ENCODE data around the gene PI4KA.
"Not testable (repeated sequence)": the region's sequence is repeated elsewhere in the genome, so short reads cannot be mapped to it uniquely, and the experiment has no call there.

The PI4KA gene

GRCh38 chr22:20844055-20845037 lies 14.3 kb downstream of the PI4KA start:
- Histone ChIP-seq H3K9ac (ENCODE audit: low read depth, low read length) (no peak overlapping the region), H3K9me3 (ENCODE audit: control insufficient read depth, insufficient read depth, low read length) (no peaks in the 10 kb centered on the region), H3K4me1 (ENCODE audit: insufficient read depth, low read length) (peaks cover 10% of the 10 kb centered on the region), H3K36me3 (ENCODE audit: insufficient read depth, low read length) (no peaks in the 10 kb centered on the region)

- H3K9me3 ChIP-seq (ENCODE audit: control insufficient read depth, insufficient read depth, low read length): no peaks in the 10 kb centered on the region
- no peak overlapping the region for H3K9ac ChIP-seq (ENCODE audit: low read depth, low read length)
- no peaks in the 10 kb centered on the region for H3K36me3 ChIP-seq (ENCODE audit: insufficient read depth, low read length)
- H3K4me1 ChIP-seq (ENCODE audit: insufficient read depth, low read length): peaks cover 10% of the 10 kb centered on the region
Observed at GRCh38 chr22:20843501-20843900, 15.1 kb downstream of the PI4KA start.

GRCh38 chr22:20840646-20841371 lies 17.8 kb downstream of the PI4KA start:
- H3K9ac ChIP-seq (ENCODE audit: low read depth, low read length): no peak overlapping the region
- H3K36me3 ChIP-seq (ENCODE audit: insufficient read depth, low read length): no peaks in the 10 kb centered on the region
- H3K9me3 ChIP-seq (ENCODE audit: control insufficient read depth, insufficient read depth, low read length): no peaks in the 10 kb centered on the region
- peaks cover 10% of the 10 kb centered on the region for H3K4me1 ChIP-seq (ENCODE audit: insufficient read depth, low read length)

- Histone ChIP-seq H3K4me1 (ENCODE audit: insufficient read depth, low read length) (peaks cover 10% of the 10 kb centered on the region), H3K9ac (ENCODE audit: low read depth, low read length) (no peak overlapping the region), H3K36me3 (ENCODE audit: insufficient read depth, low read length) (no peaks in the 10 kb centered on the region), H3K9me3 (ENCODE audit: control insufficient read depth, insufficient read depth, low read length) (no peaks in the 10 kb centered on the region)
Observed at GRCh38 chr22:20839837-20840645, 18.6 kb downstream of the PI4KA start.

- not testable (repeated sequence) for H3K9ac ChIP-seq (ENCODE audit: low read depth, low read length); H3K36me3 ChIP-seq (ENCODE audit: insufficient read depth, low read length); H3K4me1 ChIP-seq (ENCODE audit: insufficient read depth, low read length); H3K9me3 ChIP-seq (ENCODE audit: control insufficient read depth, insufficient read depth, low read length)
Observed at GRCh38 chr22:20839354-20839753, 19.3 kb downstream of the PI4KA start.

GRCh38 chr22:20836987-20837823 lies 21.4 kb downstream of the PI4KA start:
- Histone ChIP-seq H3K36me3 (ENCODE audit: insufficient read depth, low read length) (no peaks in the 10 kb centered on the region), H3K4me1 (ENCODE audit: insufficient read depth, low read length) (peaks cover 10% of the 10 kb centered on the region), H3K9me3 (ENCODE audit: control insufficient read depth, insufficient read depth, low read length) (no peaks in the 10 kb centered on the region), H3K9ac (ENCODE audit: low read depth, low read length) (no peak overlapping the region)

- no peak overlapping the region for H3K9ac ChIP-seq (ENCODE audit: low read depth, low read length)
- peaks cover 3% of the 10 kb centered on the region; the same call in 1 of the 2 replicates for H3K36me3 ChIP-seq (ENCODE audit: insufficient read depth, low read length)
- H3K4me1 ChIP-seq (ENCODE audit: insufficient read depth, low read length): no peaks in the 10 kb centered on the region
- no peaks in the 10 kb centered on the region for H3K9me3 ChIP-seq (ENCODE audit: control insufficient read depth, insufficient read depth, low read length)
Observed at GRCh38 chr22:20834725-20835124, 23.9 kb downstream of the PI4KA start.

- H3K9me3 ChIP-seq (ENCODE audit: control insufficient read depth, insufficient read depth, low read length): no peaks in the 10 kb centered on the region
- no peaks in the 10 kb centered on the region for H3K4me1 ChIP-seq (ENCODE audit: insufficient read depth, low read length)
- peaks cover 3% of the 10 kb centered on the region; the same call in 1 of the 2 replicates for H3K36me3 ChIP-seq (ENCODE audit: insufficient read depth, low read length)
- H3K9ac ChIP-seq (ENCODE audit: low read depth, low read length): no peak overlapping the region
Observed at GRCh38 chr22:20834206-20834605, 24.4 kb downstream of the PI4KA start.

- Histone ChIP-seq H3K9ac (ENCODE audit: low read depth, low read length) (no peak overlapping the region), H3K9me3 (ENCODE audit: control insufficient read depth, insufficient read depth, low read length) (no peaks in the 10 kb centered on the region), H3K36me3 (ENCODE audit: insufficient read depth, low read length) (peaks cover 3% of the 10 kb centered on the region; the same call in 1 of the 2 replicates), H3K4me1 (ENCODE audit: insufficient read depth, low read length) (no peaks in the 10 kb centered on the region)
Observed at GRCh38 chr22:20833225-20833665, 25.4 kb downstream of the PI4KA start.

- no peaks in the 10 kb centered on the region for H3K9me3 ChIP-seq (ENCODE audit: control insufficient read depth, insufficient read depth, low read length)
- peaks cover 3% of the 10 kb centered on the region; the same call in 1 of the 2 replicates for H3K36me3 ChIP-seq (ENCODE audit: insufficient read depth, low read length)
Observed at GRCh38 chr22:20829491-20830134, 29.0 kb downstream of the PI4KA start.

GRCh38 chr22:20826373-20827152 lies 32.0 kb downstream of the PI4KA start:
- not testable (repeated sequence) for H3K36me3 ChIP-seq (ENCODE audit: insufficient read depth, low read length); H3K4me1 ChIP-seq (ENCODE audit: insufficient read depth, low read length); H3K9me3 ChIP-seq (ENCODE audit: control insufficient read depth, insufficient read depth, low read length); H3K9ac ChIP-seq (ENCODE audit: low read depth, low read length)

More at GRCh38 chr22:20829491-20830134, 29.0 kb downstream of the PI4KA start:
- H3K4me1 ChIP-seq (ENCODE audit: insufficient read depth, low read length): no peaks in the 10 kb centered on the region
- no peak overlapping the region for H3K9ac ChIP-seq (ENCODE audit: low read depth, low read length)

- Histone ChIP-seq H3K36me3 (ENCODE audit: insufficient read depth, low read length) (peaks cover 3% of the 10 kb centered on the region; the same call in 1 of the 2 replicates), H3K4me1 (ENCODE audit: insufficient read depth, low read length) (no peaks in the 10 kb centered on the region), H3K9ac (ENCODE audit: low read depth, low read length) (no peak overlapping the region), H3K9me3 (ENCODE audit: control insufficient read depth, insufficient read depth, low read length) (no peaks in the 10 kb centered on the region)
Observed at GRCh38 chr22:20825624-20826023, 33.0 kb downstream of the PI4KA start.

All from ES-I3 (cell line).